Fibroblast of the conjunctiva (primary cell): ENCODE data around the gene FRRS1L.
"Not testable (repeated sequence)": the region's sequence is repeated elsewhere in the genome, so short reads cannot be mapped to it uniquely, and the experiment has no call there.

ENCODE experiments used
- DNase-seq: peaks from one replicate; pipeline ENCODE4 v3.0.0-alpha.2; 2010; ENCODE audit warnings: low read depth

Gene FRRS1L

GRCh38 chr9:109129470-109130197 is 37.4 kb downstream of the FRRS1L start:
- no peak for DNase-seq

- DNase-seq: not testable (repeated sequence)
Observed at GRCh38 chr9:109126671-109127070, 40.4 kb downstream of the FRRS1L start.

GRCh38 chr9:109124121-109124520 is 42.9 kb downstream of the FRRS1L start:
- no peak for DNase-seq

GRCh38 chr9:109122726-109123621 is 44.1 kb downstream of the FRRS1L start:
- DNase-seq: no peak

GRCh38 chr9:109121232-109121796 is 45.7 kb downstream of the FRRS1L start:
- DNase-seq: no peak

- DNase-seq: no peak
Observed at GRCh38 chr9:109120204-109120789, 46.8 kb downstream of the FRRS1L start.

GRCh38 chr9:109119439-109120203 is 47.4 kb downstream of the FRRS1L start, which contains the start of gene TMEM245:
Gene TMEM245, minus strand, starts transcription at chr9:109119947. Its CDS starts 34 bp downstream, at chr9:109119913.
- DNase-seq: peak; percentile 99

- DNase-seq: no peak
Observed at GRCh38 chr9:109118808-109119438, 48.1 kb downstream of the FRRS1L start.

GRCh38 chr9:109117856-109118807 is 48.9 kb downstream of the FRRS1L start:
- peak; percentile 73 for DNase-seq

- no peak for DNase-seq
Observed at GRCh38 chr9:109115931-109116526, 51.0 kb downstream of the FRRS1L start.

GRCh38 chr9:109114670-109115069 is 52.4 kb downstream of the FRRS1L start:
- DNase-seq: no peak

- DNase-seq: no peak
Observed at GRCh38 chr9:109113892-109114609, 53.0 kb downstream of the FRRS1L start.

GRCh38 chr9:109113254-109113653 is 53.8 kb downstream of the FRRS1L start:
- DNase-seq: no peak

GRCh38 chr9:109110329-109111021 is 56.6 kb downstream of the FRRS1L start:
- peak; percentile 56 for DNase-seq

GRCh38 chr9:109109967-109110328 is 57.1 kb downstream of the FRRS1L start:
- no peak for DNase-seq

- no peak for DNase-seq
Observed at GRCh38 chr9:109108318-109108717, 58.7 kb downstream of the FRRS1L start.

- DNase-seq: no peak
Observed at GRCh38 chr9:109107402-109108240, 59.4 kb downstream of the FRRS1L start.
